Right atrium auricular region (tissue), 2 donors: ENCODE measurements around the gene CDKAL1. TPM values are rescaled to one million over a fixed set of nuclear protein-coding genes. Genes with fewer than 3 reads are reported as not detected.

Experiments
- DNase-seq: peaks from one replicate; pipeline ENCODE4 v3.0.0-alpha.2; 2019; ENCODE audit warnings: low spot score
- H3K27ac ChIP-seq, 2 donors: fragments of 200-600 bp; sonication (generic); 1 replicate in 1 of 2; 2 replicates in 1 of 2; pipeline ENCODE4 v1.5.1; 2016 to 2019
- H3K27me3 ChIP-seq, 2 donors: fragments of 200-600 bp; sonication (generic); one replicate each; pipeline versions ENCODE4 v1.5.1 to v1.6.0; 2017 to 2019
- H3K36me3 ChIP-seq: fragments of 200-600 bp; sonication (generic); one replicate; pipeline ENCODE4 v1.5.1; 2016
- H3K4me1 ChIP-seq, 2 donors: fragments of 200-600 bp; sonication (generic); one replicate each; pipeline versions ENCODE4 v1.5.1 to v1.6.0; 2017 to 2019
- H3K4me3 ChIP-seq, 2 donors: fragments of 200-600 bp; sonication (generic); 1 replicate in 1 of 2; 2 replicates in 1 of 2; pipeline ENCODE4 v1.5.1; 2017 to 2019; ENCODE audit warnings: mild to moderate bottlenecking in 1 of 2, moderate library complexity in 1 of 2
- H3K9me3 ChIP-seq, 2 donors: fragments of 200-600 bp; sonication (generic); one replicate each; pipeline ENCODE4 v1.5.1; 2019
- CTCF ChIP-seq, 2 donors: fragments of 200-600 bp; sonication (generic); IDR thresholded peaks; one replicate each; pipeline ENCODE4 v1.5.1; 2019; ENCODE audit warnings: antibody characterized with exemption in 2 of 2
- total RNA-seq, 2 donors: library from RNA; depleted of rRNA; stranded (reverse); fragments of >200 nt; gene quantifications; one replicate each; pipeline ENCODE4 v1.1.0, GENCODE V29; 2016

CDKAL1 gene
- total RNA-seq, 2 donors from 2014 or later: 8.8 to 10.5 TPM

GRCh38 chr6:20770773-20771172 lies 236.5 kb downstream of the CDKAL1 start:
- DNase-seq: no peak
- Histone ChIP-seq H3K36me3 (no peaks in the 10 kb centered on the region), H3K4me1 (no peaks in the 10 kb centered on the region), H3K4me3 (no peak overlapping the region), H3K27ac (no peak overlapping the region), H3K27me3 (no peaks in the 10 kb centered on the region), H3K9me3 (no peaks in the 10 kb centered on the region)
- no peak for TF ChIP-seq CTCF (IDR thresholded peaks at IDR 0.05)

- H3K27me3 ChIP-seq: no peaks in the 10 kb centered on the region
- no peak overlapping the region for H3K4me3 ChIP-seq
- TF ChIP-seq CTCF (IDR thresholded peaks at IDR 0.05): no peak
- no peak overlapping the region for H3K27ac ChIP-seq
- no peaks in the 10 kb centered on the region for H3K4me1 ChIP-seq
- DNase-seq: no peak
- no peaks in the 10 kb centered on the region for H3K36me3 ChIP-seq
- H3K9me3 ChIP-seq: no peaks in the 10 kb centered on the region
Measured at GRCh38 chr6:20771409-20771808, 237.2 kb downstream of the CDKAL1 start.

GRCh38 chr6:20773822-20774221 lies 239.6 kb downstream of the CDKAL1 start:
- H3K4me1 ChIP-seq: no peaks in the 10 kb centered on the region
- no peak for DNase-seq
- H3K27ac ChIP-seq: no peak overlapping the region
- no peaks in the 10 kb centered on the region for H3K27me3 ChIP-seq
- no peak overlapping the region for H3K4me3 ChIP-seq
- no peaks in the 10 kb centered on the region for H3K9me3 ChIP-seq
- no peak for TF ChIP-seq CTCF (IDR thresholded peaks at IDR 0.05)
- no peaks in the 10 kb centered on the region for H3K36me3 ChIP-seq

- DNase-seq: no peak
- TF ChIP-seq CTCF (IDR thresholded peaks at IDR 0.05): no peak
- Histone ChIP-seq H3K27ac (no peak overlapping the region), H3K9me3 (no peaks in the 10 kb centered on the region), H3K4me1 (no peaks in the 10 kb centered on the region), H3K4me3 (no peak overlapping the region), H3K36me3 (no peaks in the 10 kb centered on the region), H3K27me3 (no peaks in the 10 kb centered on the region)
Measured at GRCh38 chr6:20775981-20776380, 241.7 kb downstream of the CDKAL1 start.

GRCh38 chr6:20777801-20778200 lies 243.5 kb downstream of the CDKAL1 start:
- Histone ChIP-seq H3K4me3 (no peak overlapping the region), H3K27me3 (no peaks in the 10 kb centered on the region), H3K4me1 (no peaks in the 10 kb centered on the region), H3K9me3 (no peaks in the 10 kb centered on the region), H3K36me3 (peaks cover 3% of the 10 kb centered on the region), H3K27ac (no peak overlapping the region)
- DNase-seq: no peak
- no peak for TF ChIP-seq CTCF (IDR thresholded peaks at IDR 0.05)

- TF ChIP-seq CTCF (IDR thresholded peaks at IDR 0.05): no peak
- H3K4me3 ChIP-seq: no peak overlapping the region
- DNase-seq: no peak
- no peaks in the 10 kb centered on the region for H3K9me3 ChIP-seq
- H3K4me1 ChIP-seq: no peaks in the 10 kb centered on the region
- H3K27ac ChIP-seq: no peak overlapping the region
- peaks cover 3% of the 10 kb centered on the region for H3K36me3 ChIP-seq
- H3K27me3 ChIP-seq: no peaks in the 10 kb centered on the region
Measured at GRCh38 chr6:20778459-20778858, 244.2 kb downstream of the CDKAL1 start.
